Panc1 (cell line): ENCODE data around the gene NID1.
A peak's percentile ranks its signal among the peaks of the same experiment; 100 is the strongest.

Experiments
- POLR2AphosphoS5 ChIP-seq: IDR thresholded peaks from 2 replicates; pipeline ENCODE4 v1.6.1; 2012; ENCODE audit warnings: mild to moderate bottlenecking, low read depth, low read length, moderate library complexity
- TF ChIP-seq, protein P1 (sequence below): fragments of 450-650 bp; IDR thresholded peaks from 2 replicates; pipeline ENCODE4 v1.5.1; 2017; ENCODE audit warnings: mild to moderate bottlenecking

DNA sequence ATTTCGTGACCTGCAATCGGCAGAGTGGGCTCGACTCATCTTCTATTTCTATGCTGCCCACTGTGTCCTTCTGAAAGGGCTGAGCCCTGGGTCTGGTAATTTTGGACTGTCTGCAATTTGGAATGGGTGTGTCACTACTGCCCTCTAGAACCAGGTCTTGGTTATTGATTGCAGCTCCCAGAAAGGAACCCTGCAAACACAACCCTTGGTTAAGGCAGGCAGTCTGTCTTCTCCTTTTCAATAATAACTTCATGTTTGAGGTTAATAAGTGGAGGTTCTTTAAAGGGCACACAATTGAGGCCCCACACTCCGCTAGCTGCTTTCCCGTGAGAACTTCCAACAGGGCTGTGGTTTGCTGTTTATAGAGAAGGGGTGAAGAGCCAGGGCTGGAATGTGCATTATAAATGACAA is 118.3 kb downstream of the NID1 start:
- TF ChIP-seq, protein P1, sequence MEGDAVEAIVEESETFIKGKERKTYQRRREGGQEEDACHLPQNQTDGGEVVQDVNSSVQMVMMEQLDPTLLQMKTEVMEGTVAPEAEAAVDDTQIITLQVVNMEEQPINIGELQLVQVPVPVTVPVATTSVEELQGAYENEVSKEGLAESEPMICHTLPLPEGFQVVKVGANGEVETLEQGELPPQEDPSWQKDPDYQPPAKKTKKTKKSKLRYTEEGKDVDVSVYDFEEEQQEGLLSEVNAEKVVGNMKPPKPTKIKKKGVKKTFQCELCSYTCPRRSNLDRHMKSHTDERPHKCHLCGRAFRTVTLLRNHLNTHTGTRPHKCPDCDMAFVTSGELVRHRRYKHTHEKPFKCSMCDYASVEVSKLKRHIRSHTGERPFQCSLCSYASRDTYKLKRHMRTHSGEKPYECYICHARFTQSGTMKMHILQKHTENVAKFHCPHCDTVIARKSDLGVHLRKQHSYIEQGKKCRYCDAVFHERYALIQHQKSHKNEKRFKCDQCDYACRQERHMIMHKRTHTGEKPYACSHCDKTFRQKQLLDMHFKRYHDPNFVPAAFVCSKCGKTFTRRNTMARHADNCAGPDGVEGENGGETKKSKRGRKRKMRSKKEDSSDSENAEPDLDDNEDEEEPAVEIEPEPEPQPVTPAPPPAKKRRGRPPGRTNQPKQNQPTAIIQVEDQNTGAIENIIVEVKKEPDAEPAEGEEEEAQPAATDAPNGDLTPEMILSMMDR: peak; percentile 74
- TF ChIP-seq POLR2AphosphoS5: no peak
